ENCODE results near the gene POLR2L.

The POLR2L gene

GRCh38 chr11:808427-809286, 33.7 kb downstream of the POLR2L start:
- peak overlapping the region; percentile 100 for H3K4me3 ChIP-seq (ENCODE audit: low read depth, low read length)
- TF ChIP-seq CTCF (IDR thresholded peaks at IDR 0.05; ENCODE audit: low read depth, low read length, missing control alignments): peak; percentile 33
- DNase-seq (ENCODE audit: low read depth): no peak

- no peak for TF ChIP-seq CTCF (IDR thresholded peaks at IDR 0.05; ENCODE audit: low read depth, low read length, missing control alignments)
- DNase-seq (ENCODE audit: low read depth): no peak
- peak overlapping the region; percentile 60 for H3K4me3 ChIP-seq (ENCODE audit: low read depth, low read length)
Measured at GRCh38 chr11:804599-804964, 37.7 kb downstream of the POLR2L start.

GRCh38 chr11:803770-804598, 38.3 kb downstream of the POLR2L start:
- H3K4me3 ChIP-seq (ENCODE audit: low read depth, low read length): peak overlapping the region; percentile 60
- TF ChIP-seq CTCF (IDR thresholded peaks at IDR 0.05; ENCODE audit: low read depth, low read length, missing control alignments): no peak
- DNase-seq (ENCODE audit: low read depth): no peak

- TF ChIP-seq CTCF (IDR thresholded peaks at IDR 0.05; ENCODE audit: low read depth, low read length, missing control alignments): no peak
- H3K4me3 ChIP-seq (ENCODE audit: low read depth, low read length): peak overlapping the region; percentile 60
- no peak for DNase-seq (ENCODE audit: low read depth)
Measured at GRCh38 chr11:803467-803742, 38.9 kb downstream of the POLR2L start.

GRCh38 chr11:802693-803466, 39.4 kb downstream of the POLR2L start:
- TF ChIP-seq CTCF (IDR thresholded peaks at IDR 0.05; ENCODE audit: low read depth, low read length, missing control alignments): no peak
- no peak overlapping the region for H3K4me3 ChIP-seq (ENCODE audit: low read depth, low read length)
- no peak for DNase-seq (ENCODE audit: low read depth)

GRCh38 chr11:802018-802617, 40.2 kb downstream of the POLR2L start:
- no peak overlapping the region for H3K4me3 ChIP-seq (ENCODE audit: low read depth, low read length)
- DNase-seq (ENCODE audit: low read depth): no peak
- no peak for TF ChIP-seq CTCF (IDR thresholded peaks at IDR 0.05; ENCODE audit: low read depth, low read length, missing control alignments)
